GDM1 (cell line): Measurements from ENCODE around the gene CSRP1.

Source experiments
- DNase-seq: peaks from one replicate; lab custom pipeline; 2025; lab: John Stamatoyannopoulos, UW

Gene CSRP1

DNA sequence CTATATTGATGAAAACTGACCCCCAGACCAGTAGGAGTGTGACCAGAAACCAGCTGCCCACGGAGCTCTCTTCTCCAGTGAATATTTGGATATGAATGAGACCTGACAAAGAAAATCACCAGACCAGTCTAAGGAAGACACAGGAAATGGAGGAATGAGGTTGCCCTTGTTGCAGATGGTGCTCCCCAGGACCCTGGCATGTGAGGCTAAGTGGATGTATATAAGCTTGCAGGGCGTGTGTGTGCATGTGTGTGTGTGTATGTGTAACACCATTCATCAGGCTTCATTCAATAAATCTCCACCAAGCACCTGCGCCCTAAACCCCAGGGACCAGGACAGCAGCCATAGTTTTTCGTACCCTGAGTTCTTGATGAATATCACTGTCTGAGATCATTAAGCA, 52.3 kb downstream of the CSRP1 start:
- no peak for DNase-seq

DNA sequence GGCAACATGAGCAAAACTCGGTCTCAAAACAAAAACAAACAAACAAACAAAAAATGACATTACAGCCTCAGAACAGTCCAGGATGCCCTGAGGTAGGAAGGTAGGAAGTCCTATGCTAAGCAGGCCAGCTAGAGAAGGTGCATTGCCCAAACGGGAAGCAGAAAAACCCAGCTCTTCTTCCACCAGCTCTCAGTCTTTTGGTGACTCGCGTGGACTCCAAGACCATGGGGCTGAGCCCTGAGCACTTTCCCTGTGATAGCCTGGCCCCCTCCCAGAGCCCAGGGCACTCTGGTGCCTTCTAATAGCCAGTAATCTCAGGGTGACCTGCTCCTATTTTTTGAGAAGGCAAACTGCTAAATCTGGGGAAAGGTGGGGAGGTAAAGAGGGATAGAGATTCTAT, 54.1 kb downstream of the CSRP1 start:
- DNase-seq, result no peak

DNA sequence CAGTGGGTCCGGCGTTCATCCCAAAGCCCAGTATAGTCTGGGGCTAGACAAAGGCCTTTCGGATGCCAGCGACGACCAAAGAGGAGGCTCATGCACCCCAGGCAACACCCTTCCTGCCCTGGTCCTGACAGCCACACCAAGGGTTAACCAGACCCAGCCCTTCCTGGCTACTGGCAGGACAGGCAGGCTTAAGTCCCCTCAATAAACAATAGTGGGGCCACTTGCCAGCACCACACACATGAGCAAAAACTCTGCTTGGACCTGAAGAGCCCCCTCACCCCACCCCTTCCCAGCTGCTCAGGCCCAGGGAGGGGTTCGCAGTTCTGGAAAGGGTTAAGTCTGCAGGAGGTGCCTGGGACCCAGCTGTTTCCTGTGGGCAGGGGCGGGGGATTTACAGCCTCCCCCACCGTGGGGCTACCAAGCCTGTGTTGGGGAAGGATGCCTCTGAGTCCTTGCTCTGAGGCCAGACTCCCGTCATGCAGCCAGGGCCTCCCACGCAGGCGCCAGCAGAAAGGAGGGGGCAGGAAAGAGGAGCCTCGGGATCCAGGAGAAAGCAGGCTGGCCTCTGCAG, 56.1 kb downstream of the CSRP1 start:
- peak; percentile 51 for DNase-seq

DNA sequence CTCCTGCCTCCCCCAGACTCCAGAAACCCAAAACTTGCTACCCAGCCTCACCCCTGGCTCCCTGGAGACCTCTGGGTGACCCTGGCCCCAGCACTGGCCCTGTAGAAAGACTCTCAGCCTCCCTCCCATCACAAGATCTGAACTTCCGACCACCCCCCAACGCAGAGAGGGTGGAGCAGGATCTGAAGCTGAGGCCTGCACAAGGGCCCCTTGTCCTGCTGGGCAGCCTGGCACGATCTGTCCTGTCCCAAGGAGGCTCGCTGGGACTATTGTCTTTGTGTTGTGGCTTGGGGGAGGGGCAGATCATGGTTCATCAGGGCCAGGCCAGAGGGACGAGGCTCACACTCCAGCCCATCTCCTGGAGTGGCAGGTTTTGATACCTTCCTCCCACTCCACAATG, 57.9 kb downstream of the CSRP1 start:
- DNase-seq, result no peak

DNA sequence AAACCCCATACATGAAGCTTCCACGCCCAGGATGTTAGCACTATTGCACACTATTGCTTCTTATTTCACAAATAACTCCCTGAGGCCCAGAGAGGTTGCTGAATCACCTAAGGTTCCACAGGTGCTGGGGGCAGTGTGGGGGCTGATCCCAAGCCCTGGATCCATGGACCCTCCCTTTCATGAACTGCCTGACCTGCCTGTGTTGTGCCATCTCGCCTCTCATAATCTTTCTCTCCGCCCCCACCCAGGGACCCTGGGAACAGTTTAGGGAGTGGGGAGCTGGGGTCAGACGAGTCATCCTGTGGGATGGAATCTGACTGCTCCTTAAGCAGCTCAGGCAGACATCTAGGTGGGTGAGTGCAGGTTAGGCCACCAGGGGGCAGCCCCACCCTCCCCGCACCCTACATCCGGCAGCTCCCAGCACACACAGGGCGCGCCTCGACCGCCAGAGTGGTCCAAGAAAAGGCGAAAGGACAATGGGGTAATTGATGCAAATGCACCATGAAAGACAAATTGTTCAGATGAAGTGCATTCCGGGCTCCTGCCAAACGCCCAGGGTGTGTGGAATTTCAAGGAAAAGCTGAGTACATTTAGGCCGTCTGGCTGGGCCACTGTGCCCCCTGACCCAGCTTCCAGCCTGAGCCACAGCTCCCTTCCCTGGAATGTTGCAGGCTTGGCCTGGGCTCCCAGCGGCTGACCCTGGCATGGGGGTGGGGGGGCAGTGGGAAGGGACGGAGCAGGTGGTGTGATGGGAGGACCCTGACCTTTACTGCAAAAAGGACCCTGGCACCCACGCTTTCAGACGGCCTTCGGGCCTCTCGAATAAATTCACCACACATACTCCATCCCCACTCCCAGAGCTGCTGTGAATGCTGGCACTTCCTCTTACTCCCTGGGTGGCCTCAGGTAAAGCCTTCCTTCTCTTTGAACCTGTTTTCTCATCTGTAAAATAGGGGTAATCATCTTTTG, 58.7 kb downstream of the CSRP1 start:
- DNase-seq, result peak; percentile 41

DNA sequence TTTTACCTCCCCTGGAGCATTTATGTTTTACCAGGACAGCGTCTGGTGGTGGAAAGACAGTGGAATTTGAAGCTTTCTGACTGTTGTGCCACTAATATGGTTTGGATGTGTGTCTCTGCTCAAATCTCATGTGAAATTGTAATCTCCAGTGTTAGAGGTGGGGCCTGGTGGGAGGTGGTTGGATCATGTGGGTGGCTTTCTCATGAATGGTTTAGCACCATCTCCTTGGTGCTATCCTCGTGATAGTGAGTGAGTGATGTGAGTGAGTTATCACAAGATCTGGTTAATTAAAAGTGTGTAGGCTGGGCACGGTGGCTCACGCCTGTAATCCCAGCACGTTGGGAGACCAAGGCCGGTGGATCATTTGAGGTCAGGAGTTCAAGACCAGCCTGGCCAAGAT, 61.6 kb downstream of the CSRP1 start:
- DNase-seq, result no peak

DNA sequence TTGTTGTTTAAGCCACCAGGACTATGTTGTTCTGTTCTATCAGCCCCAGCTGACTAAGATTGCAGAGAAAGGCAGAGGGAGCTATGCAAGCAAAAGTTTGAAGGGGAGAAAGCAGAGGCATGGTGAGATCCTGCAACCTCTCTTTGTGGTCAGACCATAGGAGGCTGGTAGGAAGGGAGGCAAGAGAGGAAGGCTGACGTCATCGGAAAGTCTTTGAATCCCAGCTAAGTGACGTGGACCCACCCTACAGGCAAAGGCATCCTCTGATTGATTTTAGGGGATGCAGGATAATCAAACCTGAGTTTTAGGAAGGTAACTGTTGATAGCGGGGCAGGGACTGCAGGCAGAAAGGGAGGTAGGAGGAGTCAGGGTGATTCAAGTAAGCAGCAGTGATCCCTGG, 62.1 kb downstream of the CSRP1 start:
- no peak for DNase-seq

DNA sequence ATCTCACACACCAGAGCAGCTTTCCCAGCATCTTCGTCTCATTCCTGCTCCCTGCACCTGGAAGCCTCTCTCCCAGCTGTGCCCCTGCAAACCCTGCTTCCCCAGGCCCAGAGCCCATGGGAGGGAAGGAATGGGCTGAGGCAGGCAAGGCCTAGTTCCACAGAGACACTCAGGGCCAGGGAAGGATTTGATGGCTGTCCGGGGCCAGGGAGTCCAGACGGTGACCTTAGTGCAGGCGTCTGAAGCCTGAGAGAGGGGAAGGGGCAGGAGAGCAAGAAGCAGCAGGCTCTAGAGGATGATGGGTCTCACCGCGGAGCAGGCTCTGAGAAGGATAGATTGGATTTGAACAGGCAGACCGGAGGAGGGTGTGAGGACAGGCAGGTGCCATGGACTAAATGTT, 63.2 kb downstream of the CSRP1 start:
- no peak for DNase-seq

DNA sequence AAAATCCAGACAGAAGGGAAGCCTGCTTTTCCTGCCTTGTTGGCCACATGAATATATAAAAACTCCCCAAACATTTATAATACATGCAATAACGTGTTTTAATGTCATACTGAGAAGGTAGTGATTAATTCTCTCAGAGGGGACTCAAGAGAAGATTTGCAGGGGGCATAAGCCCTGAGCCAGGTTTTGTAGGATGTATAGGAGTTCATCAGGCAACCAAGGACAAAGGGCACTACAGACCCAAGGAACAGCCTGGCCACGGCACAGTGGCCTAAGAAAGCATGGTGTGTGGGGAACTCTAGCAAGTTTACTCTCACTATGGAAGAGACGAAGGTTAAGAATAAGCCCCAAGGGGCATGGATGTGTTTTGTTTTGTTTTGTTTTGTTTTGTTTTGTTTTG, 70.0 kb downstream of the CSRP1 start:
- DNase-seq, result no peak

DNA sequence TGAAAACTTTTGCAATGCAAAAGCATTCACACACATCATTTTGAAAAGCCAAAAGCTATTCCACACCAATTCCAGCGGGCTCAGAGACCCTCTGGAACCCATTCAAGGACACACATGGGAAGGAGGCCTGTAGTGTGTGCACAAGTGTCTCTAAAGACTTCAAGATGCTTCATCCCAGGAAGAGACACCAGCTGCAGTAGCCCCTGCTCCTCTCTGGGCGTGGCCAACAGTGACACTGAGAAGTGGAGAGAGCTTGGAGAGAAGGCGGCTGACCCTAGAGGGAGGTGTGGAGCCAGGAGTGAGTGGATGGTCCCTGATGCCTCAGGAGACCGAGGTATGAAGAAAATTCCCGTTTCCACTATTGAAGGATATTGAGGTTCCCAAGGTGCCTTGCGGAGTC, 70.5 kb downstream of the CSRP1 start:
- DNase-seq, result no peak

DNA sequence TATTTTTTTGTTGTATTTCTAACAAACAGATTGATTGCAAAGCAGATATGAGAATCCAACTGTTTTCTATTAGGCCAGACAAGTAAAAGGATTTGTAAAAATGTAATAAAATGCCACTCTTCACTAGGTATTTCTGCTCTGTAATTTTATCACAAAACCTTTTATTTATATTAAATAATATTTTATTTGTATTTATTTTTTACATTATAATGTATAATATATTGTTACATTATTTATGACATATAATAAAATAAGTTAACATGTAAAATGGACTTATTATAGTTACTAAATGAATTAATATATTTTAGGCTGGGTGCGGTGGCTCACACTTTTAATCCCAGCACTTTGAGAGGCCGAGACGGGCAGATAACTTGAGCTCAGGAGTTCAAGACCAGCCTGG, 72.7 kb downstream of the CSRP1 start:
- DNase-seq, result no peak

DNA sequence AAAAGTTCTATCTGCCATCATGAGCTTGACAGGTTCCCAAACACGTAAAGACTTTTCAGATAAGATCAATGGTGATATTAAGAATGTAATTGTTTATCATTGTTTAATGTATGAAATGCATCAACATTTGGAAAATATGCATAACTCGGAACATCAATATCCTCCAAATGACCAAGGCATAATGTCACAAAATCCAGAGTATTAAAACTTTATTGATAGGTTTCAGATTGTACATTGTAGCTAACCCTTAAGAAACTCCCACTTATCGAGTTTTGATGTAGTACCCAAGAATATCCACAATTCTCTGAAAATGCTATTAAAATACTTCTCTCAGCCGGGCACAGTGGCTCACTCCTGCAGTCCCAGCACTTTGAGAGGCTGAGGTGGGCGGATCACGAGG, 73.3 kb downstream of the CSRP1 start:
- DNase-seq, result no peak
